GM12873 (cell line): ENCODE measurements around the gene FBLN7.

Experiments
- CTCF ChIP-seq: IDR thresholded peaks from 2 replicates; pipeline ENCODE4 v1.5.1; 2012; ENCODE audit warnings: low read depth, mild to moderate bottlenecking, moderate library complexity, low read length, control low read depth; ENCODE audit not compliant: insufficient read depth; ENCODE audit errors: missing control alignments

FBLN7 gene

GRCh38 chr2:112138159-112139032 lies at the start of gene FBLN7:
Gene FBLN7, plus strand, starts transcription at chr2:112138385. Its CDS starts 271 bp downstream, at chr2:112138656.
- TF ChIP-seq CTCF = no peak

- TF ChIP-seq CTCF = no peak
Measured at GRCh38 chr2:112089375-112089774, 48.8 kb upstream of the FBLN7 start.

GRCh38 chr2:112092286-112093041 lies 45.7 kb upstream of the FBLN7 start:
- no peak for TF ChIP-seq CTCF

- no peak for TF ChIP-seq CTCF
Measured at GRCh38 chr2:112093216-112093615, 45.0 kb upstream of the FBLN7 start.

GRCh38 chr2:112095681-112096080 lies 42.5 kb upstream of the FBLN7 start:
- no peak for TF ChIP-seq CTCF

GRCh38 chr2:112096098-112096497 lies 42.1 kb upstream of the FBLN7 start:
- TF ChIP-seq CTCF = no peak

GRCh38 chr2:112108178-112108832 lies 29.9 kb upstream of the FBLN7 start:
- TF ChIP-seq CTCF = no peak
